Fibroblast of villous mesenchyme (primary cell): ENCODE measurements around the gene FSD2. TPM values are rescaled to one million over a fixed set of nuclear protein-coding genes. Genes with fewer than 3 reads are reported as not detected.
A peak's percentile ranks its signal among the peaks of the same experiment; 100 is the strongest.

Source experiments
- DNase-seq: peaks from one replicate; pipeline ENCODE4 v3.0.0-alpha.2; 2010; ENCODE audit warnings: low read depth
- H3K4me3 ChIP-seq: 2 replicates; pipeline ENCODE4 v1.5.1; 2011; ENCODE audit warnings: low read depth, mild to moderate bottlenecking, low read length
- total RNA-seq: library from RNA; depleted of rRNA; stranded (reverse); fragments of >200 nt; gene quantifications from 2 replicates; pipeline ENCODE4 v1.2.3, GENCODE V29; 2012
- TF ChIP-seq, protein P1 (sequence below): IDR thresholded peaks from 2 replicates; pipeline ENCODE4 v1.5.1; 2012; ENCODE audit warnings: low read depth, mild to moderate bottlenecking, low read length; ENCODE audit not compliant: insufficient read depth

Gene FSD2
- total RNA-seq, 1 donor, result not detected

DNA sequence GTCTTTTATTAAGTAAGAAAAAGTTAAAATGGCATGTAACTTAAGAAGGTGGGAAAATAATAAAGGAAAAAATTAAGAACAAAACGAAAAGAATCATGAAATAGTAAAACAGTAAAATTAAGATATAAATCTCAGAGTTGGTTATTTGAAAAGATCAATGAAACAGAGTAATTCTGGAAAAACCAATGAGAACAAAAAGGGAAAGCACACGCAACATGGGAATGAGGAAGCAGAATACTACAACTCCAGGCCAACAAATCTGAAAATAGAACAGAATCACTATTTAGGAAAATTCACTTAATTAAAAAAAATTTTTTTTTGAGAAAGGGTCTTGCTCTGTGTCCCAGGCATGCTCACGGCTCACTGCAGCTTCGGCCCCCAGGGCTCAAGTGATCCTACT, 34.3 kb upstream of the FSD2 start:
- DNase-seq, result no peak
- no peak overlapping the region for H3K4me3 ChIP-seq
- TF ChIP-seq, protein P1, sequence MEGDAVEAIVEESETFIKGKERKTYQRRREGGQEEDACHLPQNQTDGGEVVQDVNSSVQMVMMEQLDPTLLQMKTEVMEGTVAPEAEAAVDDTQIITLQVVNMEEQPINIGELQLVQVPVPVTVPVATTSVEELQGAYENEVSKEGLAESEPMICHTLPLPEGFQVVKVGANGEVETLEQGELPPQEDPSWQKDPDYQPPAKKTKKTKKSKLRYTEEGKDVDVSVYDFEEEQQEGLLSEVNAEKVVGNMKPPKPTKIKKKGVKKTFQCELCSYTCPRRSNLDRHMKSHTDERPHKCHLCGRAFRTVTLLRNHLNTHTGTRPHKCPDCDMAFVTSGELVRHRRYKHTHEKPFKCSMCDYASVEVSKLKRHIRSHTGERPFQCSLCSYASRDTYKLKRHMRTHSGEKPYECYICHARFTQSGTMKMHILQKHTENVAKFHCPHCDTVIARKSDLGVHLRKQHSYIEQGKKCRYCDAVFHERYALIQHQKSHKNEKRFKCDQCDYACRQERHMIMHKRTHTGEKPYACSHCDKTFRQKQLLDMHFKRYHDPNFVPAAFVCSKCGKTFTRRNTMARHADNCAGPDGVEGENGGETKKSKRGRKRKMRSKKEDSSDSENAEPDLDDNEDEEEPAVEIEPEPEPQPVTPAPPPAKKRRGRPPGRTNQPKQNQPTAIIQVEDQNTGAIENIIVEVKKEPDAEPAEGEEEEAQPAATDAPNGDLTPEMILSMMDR, result no peak

DNA sequence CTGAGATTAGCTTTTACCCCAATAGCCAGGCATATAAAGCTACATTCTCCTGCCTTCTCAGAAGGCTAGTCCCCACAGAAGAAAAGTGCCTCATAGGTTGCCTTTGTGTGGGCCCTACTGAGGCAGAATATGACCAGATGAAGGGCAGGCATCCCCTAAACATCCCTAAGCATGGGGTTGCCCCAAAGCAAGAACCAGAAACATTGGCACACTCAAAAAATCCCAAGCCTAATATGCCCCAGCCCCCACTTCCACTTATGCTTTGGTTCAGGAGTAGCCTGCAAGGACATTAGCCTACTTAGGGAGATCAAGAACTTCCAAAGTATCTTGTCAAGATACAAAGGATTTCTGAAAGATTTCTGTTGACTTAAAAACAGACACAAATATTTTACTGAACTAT, 33.3 kb upstream of the FSD2 start:
- no peak for DNase-seq
- TF ChIP-seq, protein P1, result no peak
- H3K4me3 ChIP-seq, result no peak overlapping the region

DNA sequence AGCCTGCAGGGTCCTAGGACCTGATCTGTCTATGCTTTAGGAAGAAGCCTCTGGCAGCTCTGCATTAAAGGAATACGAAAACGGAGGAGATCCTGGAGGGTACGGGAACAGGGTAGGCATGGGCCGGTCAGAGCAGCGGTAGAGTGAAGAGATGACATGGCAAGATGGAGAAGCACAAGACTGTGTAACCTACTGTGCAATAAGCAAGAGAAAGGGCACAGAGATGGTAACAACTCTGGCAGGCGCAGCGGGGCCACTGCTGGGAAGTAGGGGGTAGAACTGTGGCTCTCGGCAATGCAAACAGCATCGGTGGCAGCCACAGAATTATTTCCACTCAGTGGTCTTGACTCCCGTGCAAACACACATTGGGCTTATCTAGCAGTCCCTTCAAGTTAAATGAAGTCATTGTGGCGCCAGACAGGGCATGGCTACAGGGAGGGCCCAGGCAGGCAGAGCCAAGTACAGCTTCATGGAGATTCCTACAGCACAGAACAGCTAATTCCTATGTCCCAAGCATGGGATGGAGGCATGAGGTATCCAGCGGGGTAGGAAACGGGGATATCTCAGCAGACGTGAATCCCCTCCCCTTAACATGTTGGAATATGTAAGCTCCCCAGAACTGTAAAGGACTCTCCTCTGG, 32.3 kb upstream of the FSD2 start:
- DNase-seq, result no peak
- TF ChIP-seq, protein P1, result no peak
- no peak overlapping the region for H3K4me3 ChIP-seq

DNA sequence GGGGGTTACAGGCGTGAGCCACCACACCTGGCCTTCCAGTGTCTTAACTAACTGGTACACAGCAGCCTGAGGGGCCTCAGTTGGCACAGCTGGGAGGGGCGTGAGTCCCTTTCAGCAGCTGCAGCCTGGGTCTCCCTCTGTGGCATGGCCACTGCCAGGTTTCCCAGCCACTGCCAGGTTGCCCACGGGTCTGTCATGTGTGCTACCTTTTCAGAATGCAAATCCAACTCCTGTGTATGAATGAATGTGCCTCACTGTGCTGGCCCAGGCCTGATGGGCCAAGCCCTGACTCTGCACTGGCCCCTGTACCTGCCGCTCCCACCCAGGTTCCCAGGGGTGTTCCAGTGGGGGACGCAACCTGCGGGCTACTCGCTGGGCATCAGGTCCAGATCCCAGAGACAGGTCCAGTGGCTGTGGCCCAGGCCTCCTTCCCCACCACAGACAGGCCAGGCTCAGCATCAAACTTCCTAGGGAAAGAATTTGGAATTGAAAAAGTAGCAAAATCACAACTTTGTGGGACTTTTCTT, 29.6 kb upstream of the FSD2 start:
- TF ChIP-seq, protein P1, result no peak
- no peak for DNase-seq
- H3K4me3 ChIP-seq, result no peak overlapping the region

DNA sequence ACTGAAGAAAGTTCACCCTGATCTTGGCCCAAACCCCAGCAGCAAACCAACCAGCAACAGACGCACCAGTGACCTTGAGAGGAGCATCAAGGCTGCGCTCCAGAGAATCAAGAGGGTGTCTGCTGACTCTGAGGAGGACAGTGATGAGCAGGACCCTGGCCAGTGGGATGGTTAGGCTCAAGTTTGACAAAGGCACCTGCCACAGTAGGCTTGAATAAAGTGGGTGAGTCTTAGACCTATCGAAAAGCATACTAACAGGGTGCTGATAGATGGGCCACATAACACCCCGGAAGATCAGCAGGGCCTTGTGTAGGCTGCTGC, 27.5 kb upstream of the FSD2 start:
- TF ChIP-seq, protein P1, result no peak
- no peak overlapping the region for H3K4me3 ChIP-seq
- no peak for DNase-seq

DNA sequence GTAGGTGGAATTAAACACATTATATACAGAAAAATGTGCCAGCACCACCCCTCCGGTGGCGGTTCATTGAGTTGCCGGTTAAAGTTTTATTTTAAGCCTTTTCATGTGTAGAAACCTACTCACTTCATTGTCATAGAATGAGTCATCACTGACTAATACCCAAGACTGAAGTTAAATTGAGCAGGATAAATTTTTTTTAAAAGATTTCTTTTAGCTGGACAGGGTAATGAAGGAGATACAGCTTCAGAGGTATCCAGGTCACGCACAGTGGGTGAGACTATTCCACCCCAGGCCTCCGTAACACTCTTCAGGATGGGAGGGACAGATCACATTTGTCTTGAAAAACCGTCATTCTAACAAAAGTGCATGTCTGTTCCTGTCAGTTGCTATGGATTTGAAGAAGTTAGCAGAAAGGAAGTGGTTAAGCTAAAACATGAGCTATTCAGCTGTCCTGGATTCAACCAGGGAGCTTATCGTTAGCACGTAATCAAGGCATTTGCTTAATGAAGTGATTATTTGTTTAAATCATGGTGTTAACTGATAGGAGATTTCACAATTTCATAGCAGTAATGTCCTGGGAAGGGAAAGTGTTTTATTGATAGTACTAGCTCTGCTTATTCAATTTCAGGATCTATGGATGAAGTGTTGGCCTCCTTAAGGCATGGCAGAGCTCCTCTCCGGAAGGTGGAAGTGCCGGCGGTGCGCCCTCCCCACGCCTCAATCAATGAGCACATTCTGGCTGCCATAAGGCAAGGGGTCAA, 26.9 kb upstream of the FSD2 start:
- TF ChIP-seq, protein P1, result peak; percentile 15
- no peak overlapping the region for H3K4me3 ChIP-seq
- DNase-seq, result peak; percentile 75
